GM12878 (cell line): ENCODE data around the gene WWOX.

Experiments
- CEBPB ChIP-seq, 2 experiments: fragments of 150-350 bp in 1 of 2; IDR thresholded peaks; 2 replicates each; pipeline ENCODE4 v1.6.1; 2012 to 2014; ENCODE audit warnings: low read depth in 2 of 2, low read length in 2 of 2, borderline replicate concordance in 1 of 2, inconsistent platforms in 1 of 2
- EP300 ChIP-seq, 2 experiments: fragments of 150-350 bp in 1 of 2; IDR thresholded peaks; 2 replicates each; pipeline ENCODE4 v1.6.1; 2011 to 2012; ENCODE audit warnings: low read depth in 2 of 2, low read length in 2 of 2, borderline replicate concordance in 1 of 2, improper control_type of control experiment in 1 of 2, inconsistent platforms in 1 of 2; ENCODE audit not compliant: control insufficient read depth in 1 of 2
- ESRRA ChIP-seq: IDR thresholded peaks from 2 replicates; pipeline ENCODE4 v1.6.1; 2012; ENCODE audit warnings: mild to moderate bottlenecking, low read length, improper control_type of control experiment
- EZH2 ChIP-seq: IDR thresholded peaks from 2 replicates; pipeline ENCODE4 v1.6.1; 2012; ENCODE audit warnings: low read depth, mild to moderate bottlenecking, control low read depth, inconsistent platforms, low read length, borderline replicate concordance; ENCODE audit not compliant: control insufficient read depth
- POLR2AphosphoS5 ChIP-seq: IDR thresholded peaks from 2 replicates; pipeline ENCODE4 v1.6.1; 2011; ENCODE audit warnings: mild to moderate bottlenecking, low read length, inconsistent platforms
- RFX5 ChIP-seq: IDR thresholded peaks from 2 replicates; pipeline ENCODE4 v1.6.1; 2011; ENCODE audit warnings: low read depth, low read length, improper control_type of control experiment
- ZNF274 ChIP-seq: IDR thresholded peaks from one replicate; pipeline ENCODE4 v1.8.0; 2011; ENCODE audit not compliant: insufficient read length, insufficient read depth
- TF ChIP-seq, protein P1 (sequence below): fragments of 450-650 bp; IDR thresholded peaks from 2 replicates; pipeline ENCODE4 v1.6.1; 2016; ENCODE audit warnings: mild to moderate bottlenecking
- TF ChIP-seq, protein P2 (sequence below), 3 experiments: IDR thresholded peaks in 2 of 3; conservative IDR thresholded peaks in 1 of 3; 2 replicates each; pipeline ENCODE4 v1.5.1; 2011; ENCODE audit warnings: low read depth in 3 of 3, low read length in 3 of 3, mild to moderate bottlenecking in 3 of 3, control low read depth in 2 of 3, moderate library complexity in 2 of 3, inconsistent platforms in 1 of 3, mixed read lengths in 1 of 3; ENCODE audit not compliant: control insufficient read depth in 2 of 3, insufficient read depth in 1 of 3; ENCODE audit errors: extremely low read depth in 1 of 3
- TF ChIP-seq, protein P3 (sequence below): fragments of 150-350 bp; IDR thresholded peaks from 2 replicates; pipeline ENCODE4 v1.6.1; 2016; ENCODE audit warnings: low read depth, low read length
- TF ChIP-seq, protein P4 (sequence below): IDR thresholded peaks from 2 replicates; pipeline ENCODE4 v1.6.1; 2011; ENCODE audit warnings: borderline replicate concordance, low read depth, mild to moderate bottlenecking, moderate library complexity, mixed read lengths, low read length; ENCODE audit not compliant: insufficient read depth; ENCODE audit errors: extremely low read length
- TF ChIP-seq, protein P5 (sequence below): IDR thresholded peaks from 2 replicates; pipeline ENCODE4 v1.6.1; 2011; ENCODE audit warnings: low read depth, low read length, improper control_type of control experiment, borderline replicate concordance
- TF ChIP-seq, protein P6 (sequence below): fragments of 450-650 bp; IDR thresholded peaks from 2 replicates; pipeline ENCODE4 v1.6.1; 2017; ENCODE audit warnings: borderline replicate concordance

DNA sequence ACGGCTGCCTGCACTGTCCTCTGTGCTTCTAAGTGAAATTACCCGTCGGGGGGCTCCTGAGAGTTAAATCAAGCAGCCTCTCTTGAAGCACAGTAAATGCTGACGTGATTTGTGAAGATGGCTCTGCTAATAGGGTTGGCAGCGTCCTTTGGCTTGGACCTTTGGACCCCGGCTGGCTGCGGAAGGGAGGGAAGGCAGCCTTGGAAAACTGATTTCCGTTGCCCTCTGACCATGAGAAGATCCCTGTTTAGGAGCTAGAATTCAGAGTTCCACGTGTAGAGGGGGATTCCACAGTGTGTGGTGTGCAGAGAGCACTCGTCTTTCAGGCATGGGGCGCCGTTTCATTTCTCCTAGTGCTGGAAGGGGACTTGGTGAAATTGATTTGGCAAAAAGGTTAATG is 640.8 kb downstream of the WWOX start:
- TF ChIP-seq ZNF274, result no peak
- TF ChIP-seq CEBPB (IDR thresholded peaks at IDR 0.05; ENCODE audit: borderline replicate concordance in 1 of 2, low read depth in 2 of 2, low read length in 2 of 2), result no peak
- TF ChIP-seq, protein P1, sequence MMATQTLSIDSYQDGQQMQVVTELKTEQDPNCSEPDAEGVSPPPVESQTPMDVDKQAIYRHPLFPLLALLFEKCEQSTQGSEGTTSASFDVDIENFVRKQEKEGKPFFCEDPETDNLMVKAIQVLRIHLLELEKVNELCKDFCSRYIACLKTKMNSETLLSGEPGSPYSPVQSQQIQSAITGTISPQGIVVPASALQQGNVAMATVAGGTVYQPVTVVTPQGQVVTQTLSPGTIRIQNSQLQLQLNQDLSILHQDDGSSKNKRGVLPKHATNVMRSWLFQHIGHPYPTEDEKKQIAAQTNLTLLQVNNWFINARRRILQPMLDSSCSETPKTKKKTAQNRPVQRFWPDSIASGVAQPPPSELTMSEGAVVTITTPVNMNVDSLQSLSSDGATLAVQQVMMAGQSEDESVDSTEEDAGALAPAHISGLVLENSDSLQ, result no peak
- TF ChIP-seq, protein P2, sequence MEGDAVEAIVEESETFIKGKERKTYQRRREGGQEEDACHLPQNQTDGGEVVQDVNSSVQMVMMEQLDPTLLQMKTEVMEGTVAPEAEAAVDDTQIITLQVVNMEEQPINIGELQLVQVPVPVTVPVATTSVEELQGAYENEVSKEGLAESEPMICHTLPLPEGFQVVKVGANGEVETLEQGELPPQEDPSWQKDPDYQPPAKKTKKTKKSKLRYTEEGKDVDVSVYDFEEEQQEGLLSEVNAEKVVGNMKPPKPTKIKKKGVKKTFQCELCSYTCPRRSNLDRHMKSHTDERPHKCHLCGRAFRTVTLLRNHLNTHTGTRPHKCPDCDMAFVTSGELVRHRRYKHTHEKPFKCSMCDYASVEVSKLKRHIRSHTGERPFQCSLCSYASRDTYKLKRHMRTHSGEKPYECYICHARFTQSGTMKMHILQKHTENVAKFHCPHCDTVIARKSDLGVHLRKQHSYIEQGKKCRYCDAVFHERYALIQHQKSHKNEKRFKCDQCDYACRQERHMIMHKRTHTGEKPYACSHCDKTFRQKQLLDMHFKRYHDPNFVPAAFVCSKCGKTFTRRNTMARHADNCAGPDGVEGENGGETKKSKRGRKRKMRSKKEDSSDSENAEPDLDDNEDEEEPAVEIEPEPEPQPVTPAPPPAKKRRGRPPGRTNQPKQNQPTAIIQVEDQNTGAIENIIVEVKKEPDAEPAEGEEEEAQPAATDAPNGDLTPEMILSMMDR (IDR thresholded peaks at IDR 0.05 in 2 of 3, conservative IDR thresholded peaks at IDR 0.05 in 1 of 3; ENCODE audit: control insufficient read depth in 2 of 3, extremely low read depth in 1 of 3, insufficient read depth in 1 of 3, low read depth in 3 of 3, low read length in 3 of 3), result no peak
- TF ChIP-seq, protein P3, sequence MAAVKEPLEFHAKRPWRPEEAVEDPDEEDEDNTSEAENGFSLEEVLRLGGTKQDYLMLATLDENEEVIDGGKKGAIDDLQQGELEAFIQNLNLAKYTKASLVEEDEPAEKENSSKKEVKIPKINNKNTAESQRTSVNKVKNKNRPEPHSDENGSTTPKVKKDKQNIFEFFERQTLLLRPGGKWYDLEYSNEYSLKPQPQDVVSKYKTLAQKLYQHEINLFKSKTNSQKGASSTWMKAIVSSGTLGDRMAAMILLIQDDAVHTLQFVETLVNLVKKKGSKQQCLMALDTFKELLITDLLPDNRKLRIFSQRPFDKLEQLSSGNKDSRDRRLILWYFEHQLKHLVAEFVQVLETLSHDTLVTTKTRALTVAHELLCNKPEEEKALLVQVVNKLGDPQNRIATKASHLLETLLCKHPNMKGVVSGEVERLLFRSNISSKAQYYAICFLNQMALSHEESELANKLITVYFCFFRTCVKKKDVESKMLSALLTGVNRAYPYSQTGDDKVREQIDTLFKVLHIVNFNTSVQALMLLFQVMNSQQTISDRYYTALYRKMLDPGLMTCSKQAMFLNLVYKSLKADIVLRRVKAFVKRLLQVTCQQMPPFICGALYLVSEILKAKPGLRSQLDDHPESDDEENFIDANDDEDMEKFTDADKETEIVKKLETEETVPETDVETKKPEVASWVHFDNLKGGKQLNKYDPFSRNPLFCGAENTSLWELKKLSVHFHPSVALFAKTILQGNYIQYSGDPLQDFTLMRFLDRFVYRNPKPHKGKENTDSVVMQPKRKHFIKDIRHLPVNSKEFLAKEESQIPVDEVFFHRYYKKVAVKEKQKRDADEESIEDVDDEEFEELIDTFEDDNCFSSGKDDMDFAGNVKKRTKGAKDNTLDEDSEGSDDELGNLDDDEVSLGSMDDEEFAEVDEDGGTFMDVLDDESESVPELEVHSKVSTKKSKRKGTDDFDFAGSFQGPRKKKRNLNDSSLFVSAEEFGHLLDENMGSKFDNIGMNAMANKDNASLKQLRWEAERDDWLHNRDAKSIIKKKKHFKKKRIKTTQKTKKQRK, result no peak
- TF ChIP-seq RFX5, result no peak
- TF ChIP-seq, protein P4, sequence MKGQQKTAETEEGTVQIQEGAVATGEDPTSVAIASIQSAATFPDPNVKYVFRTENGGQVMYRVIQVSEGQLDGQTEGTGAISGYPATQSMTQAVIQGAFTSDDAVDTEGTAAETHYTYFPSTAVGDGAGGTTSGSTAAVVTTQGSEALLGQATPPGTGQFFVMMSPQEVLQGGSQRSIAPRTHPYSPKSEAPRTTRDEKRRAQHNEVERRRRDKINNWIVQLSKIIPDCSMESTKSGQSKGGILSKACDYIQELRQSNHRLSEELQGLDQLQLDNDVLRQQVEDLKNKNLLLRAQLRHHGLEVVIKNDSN, result no peak
- no peak for TF ChIP-seq EZH2
- TF ChIP-seq, protein P5, sequence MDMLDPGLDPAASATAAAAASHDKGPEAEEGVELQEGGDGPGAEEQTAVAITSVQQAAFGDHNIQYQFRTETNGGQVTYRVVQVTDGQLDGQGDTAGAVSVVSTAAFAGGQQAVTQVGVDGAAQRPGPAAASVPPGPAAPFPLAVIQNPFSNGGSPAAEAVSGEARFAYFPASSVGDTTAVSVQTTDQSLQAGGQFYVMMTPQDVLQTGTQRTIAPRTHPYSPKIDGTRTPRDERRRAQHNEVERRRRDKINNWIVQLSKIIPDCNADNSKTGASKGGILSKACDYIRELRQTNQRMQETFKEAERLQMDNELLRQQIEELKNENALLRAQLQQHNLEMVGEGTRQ, result no peak
- no peak for TF ChIP-seq EP300 (IDR thresholded peaks at IDR 0.05; ENCODE audit: borderline replicate concordance in 1 of 2, control insufficient read depth in 1 of 2, low read depth in 2 of 2, low read length in 2 of 2)
- TF ChIP-seq ESRRA, result no peak
- TF ChIP-seq POLR2AphosphoS5, result no peak
- TF ChIP-seq, protein P6, sequence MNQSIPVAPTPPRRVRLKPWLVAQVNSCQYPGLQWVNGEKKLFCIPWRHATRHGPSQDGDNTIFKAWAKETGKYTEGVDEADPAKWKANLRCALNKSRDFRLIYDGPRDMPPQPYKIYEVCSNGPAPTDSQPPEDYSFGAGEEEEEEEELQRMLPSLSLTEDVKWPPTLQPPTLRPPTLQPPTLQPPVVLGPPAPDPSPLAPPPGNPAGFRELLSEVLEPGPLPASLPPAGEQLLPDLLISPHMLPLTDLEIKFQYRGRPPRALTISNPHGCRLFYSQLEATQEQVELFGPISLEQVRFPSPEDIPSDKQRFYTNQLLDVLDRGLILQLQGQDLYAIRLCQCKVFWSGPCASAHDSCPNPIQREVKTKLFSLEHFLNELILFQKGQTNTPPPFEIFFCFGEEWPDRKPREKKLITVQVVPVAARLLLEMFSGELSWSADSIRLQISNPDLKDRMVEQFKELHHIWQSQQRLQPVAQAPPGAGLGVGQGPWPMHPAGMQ, result no peak
